HCT116 (cell line): Measurements from ENCODE around the gene AGAP5. TPM values are rescaled to one million over a fixed set of nuclear protein-coding genes. Genes with fewer than 3 reads are reported as not detected.

Source experiments
- ATAC-seq: fragments of 200-7000 bp; cut with Tn5 transposase; 2 replicates; pipeline ENCODE4 v1.9.1; 2020; ENCODE audit warnings: mild to moderate bottlenecking, moderate library complexity
- BruUV-seq: library from RNA; stranded (reverse); fragments of 400-500 nt; replicated peaks from 2 replicates; lab custom pipeline; 2021; lab: Mats Ljungman, UMichigan
- CTCF ChIA-PET: fragments of 300-600 bp; sonication (Branson Sonifier 250); formaldehyde crosslinking; loops from one replicate; lab custom pipeline; 2021; ENCODE audit warnings: antibody characterized with exemption; lab: Charles Lee
- POLR2A ChIA-PET: fragments of 300-600, 350-600 bp; sonication (Branson Sonifier 250); formaldehyde crosslinking; loops from one replicate; lab custom pipeline; 2021; ENCODE audit warnings: antibody characterized with exemption; lab: Charles Lee
- RAD21 ChIA-PET, 2 experiments: fragments of 300-600 bp; sonication (Branson Sonifier 250); formaldehyde crosslinking; loops; one replicate each; lab custom pipeline; 2023; ENCODE audit warnings: low total read pairs in 2 of 2; ENCODE audit not compliant: uncharacterized antibody in 2 of 2, unreplicated experiment in 2 of 2, low non-redundant PET in 1 of 2; lab: Charles Lee
- DNase-seq: peaks from one replicate; pipeline ENCODE4 v3.0.0-alpha.2; 2010; ENCODE audit warnings: low read depth, low spot score
- H2AFZ ChIP-seq: fragments of 200-600 bp; shearing (Covaris generic), sonication (generic); 2 replicates; pipeline ENCODE4 v1.6.1; 2017; ENCODE audit warnings: low read depth, mixed run types, mixed read lengths, antibody characterized with exemption, low read length; ENCODE audit not compliant: poor library complexity, severe bottlenecking
- H3K27ac ChIP-seq: 2 replicates; pipeline ENCODE4 v1.5.1; 2012; ENCODE audit warnings: low read depth, low read length
- H3K27me3 ChIP-seq: fragments of 200-600 bp; sonication (generic); 2 replicates; pipeline ENCODE4 v1.6.1; 2016; ENCODE audit warnings: mixed run types, low read length, mixed read lengths; ENCODE audit not compliant: insufficient read depth
- H3K36me3 ChIP-seq, 2 experiments: fragments of 200-500 bp in 1 of 2; fragments of 200-600 bp in 1 of 2; sonication (Bioruptor generic) in 1 of 2; sonication (generic) in 1 of 2; 2 replicates each; pipeline versions ENCODE4 v1.5.1 to v1.6.1; 2014 to 2016; ENCODE audit warnings: low read length in 2 of 2, inconsistent platforms in 1 of 2, mixed read lengths in 1 of 2, mixed run types in 1 of 2; ENCODE audit not compliant: insufficient read depth in 2 of 2, control insufficient read depth in 1 of 2
- H3K4me1 ChIP-seq, 2 experiments: fragments of 200-600 bp in 1 of 2; sonication (generic) in 1 of 2; 2 replicates each; pipeline versions ENCODE4 v1.5.1 to v1.6.1; 2012 to 2017; ENCODE audit warnings: low read length in 2 of 2, inconsistent platforms in 1 of 2, mild to moderate bottlenecking in 1 of 2, mixed read lengths in 1 of 2, mixed run types in 1 of 2, moderate library complexity in 1 of 2; ENCODE audit not compliant: insufficient read depth in 2 of 2, control insufficient read depth in 1 of 2
- H3K4me2 ChIP-seq: fragments of 200-600 bp; sonication (generic); 2 replicates; pipeline ENCODE4 v1.6.1; 2017; ENCODE audit warnings: mixed run types, low read length, mixed read lengths
- H3K4me3 ChIP-seq, 2 experiments: fragments of 200-600 bp in 1 of 2; sonication (generic) in 1 of 2; replicated peaks in 1 of 2; 2 replicates each; pipeline ENCODE4 v1.5.1; 2011 to 2016; ENCODE audit warnings: low read length in 2 of 2, control low read depth in 1 of 2, low read depth in 1 of 2, mild to moderate bottlenecking in 1 of 2, mixed read lengths in 1 of 2, mixed run types in 1 of 2
- H3K79me2 ChIP-seq: fragments of 200-600 bp; sonication (generic); 2 replicates; pipeline ENCODE4 v1.6.1; 2017; ENCODE audit warnings: mild to moderate bottlenecking, mixed run types, low read length, moderate library complexity, mixed read lengths; ENCODE audit not compliant: insufficient read depth
- H3K9ac ChIP-seq: fragments of 200-600 bp; sonication (generic); 2 replicates; pipeline ENCODE4 v1.6.1; 2016; ENCODE audit warnings: low read length, mixed read lengths
- H3K9me2 ChIP-seq: fragments of 200-600 bp; sonication (generic), shearing (Covaris generic); 2 replicates; pipeline ENCODE4 v1.6.1; 2017; ENCODE audit warnings: mixed run types, mild to moderate bottlenecking, moderate library complexity; ENCODE audit not compliant: insufficient read depth
- H3K9me3 ChIP-seq, 2 experiments: fragments of 200-500 bp in 1 of 2; fragments of 200-600 bp in 1 of 2; sonication (Bioruptor generic) in 1 of 2; sonication (generic) in 1 of 2; 2 replicates each; pipeline ENCODE4 v1.6.1; 2014 to 2017; ENCODE audit warnings: low read length in 2 of 2, mixed read lengths in 2 of 2, inconsistent platforms in 1 of 2, low read depth in 1 of 2, mild to moderate bottlenecking in 1 of 2, mixed run types in 1 of 2, moderate library complexity in 1 of 2; ENCODE audit not compliant: control insufficient read depth in 1 of 2, insufficient read depth in 1 of 2
- H4K20me1 ChIP-seq: fragments of 200-600 bp; sonication (generic), shearing (Covaris generic); 2 replicates; pipeline ENCODE4 v1.6.1; 2017; ENCODE audit warnings: mixed run types, mild to moderate bottlenecking, moderate library complexity; ENCODE audit not compliant: insufficient read depth
- CBX3 ChIP-seq: IDR thresholded peaks from 2 replicates; pipeline ENCODE4 v1.6.1; 2012; ENCODE audit warnings: low read depth
- CEBPB ChIP-seq: IDR thresholded peaks from 2 replicates; pipeline ENCODE4 v1.6.1; 2012; ENCODE audit warnings: low read depth
- EGR1 ChIP-seq: IDR thresholded peaks from 2 replicates; pipeline ENCODE4 v1.6.1; 2012; ENCODE audit warnings: low read depth
- EZH2 ChIP-seq: fragments of 200-600 bp; sonication (generic); IDR thresholded peaks from 2 replicates; pipeline ENCODE4 v1.6.1; 2017; ENCODE audit warnings: antibody characterized with exemption, mixed run types
- EZH2phosphoT487 ChIP-seq: fragments of 200-600 bp; IDR thresholded peaks from 2 replicates; pipeline ENCODE4 v1.6.1; 2018; ENCODE audit warnings: antibody characterized with exemption, borderline replicate concordance
- FOSL1 ChIP-seq: IDR thresholded peaks from 2 replicates; pipeline ENCODE4 v1.6.1; 2012; ENCODE audit warnings: low read depth
- SRF ChIP-seq: IDR thresholded peaks from 2 replicates; pipeline ENCODE4 v1.6.1; 2012; ENCODE audit warnings: low read depth
- ZBTB33 ChIP-seq: IDR thresholded peaks from 2 replicates; pipeline ENCODE4 v1.6.1; 2011; ENCODE audit warnings: mild to moderate bottlenecking, low read length, moderate library complexity; ENCODE audit not compliant: insufficient replicate concordance; ENCODE audit errors: extremely low read depth
- ZFX ChIP-seq: fragments of 450-650 bp; IDR thresholded peaks from 2 replicates; pipeline ENCODE4 v1.6.1; 2017
- ZNF274 ChIP-seq: fragments of 200-500 bp; sonication (Bioruptor generic); IDR thresholded peaks from 2 replicates; pipeline ENCODE4 v1.6.1; 2014; ENCODE audit warnings: mild to moderate bottlenecking, low read depth, low read length, inconsistent platforms
- intact Hi-C: fragments of 100-400 bp; cut with micrococcal nuclease; formaldehyde crosslinking; loops from 2 replicates; pipeline ENCODE4 v1.10.0; 2022
- total RNA-seq: library from RNA; stranded (reverse); gene quantifications from one replicate; pipeline ENCODE4 v1.2.1, GENCODE V29; 2021; ENCODE audit not compliant: unreplicated experiment

AGAP5 gene
- total RNA-seq, 1 experiment from 2014 or later, result 7.5 TPM

GRCh38 chr10:73629165-73629564, 68.7 kb downstream of the AGAP5 start:
- TF ChIP-seq ZBTB33 (no peak), ZFX (no peak)
- TF ChIP-seq, all 23 proteins: peak for 0
- Histone ChIP-seq H3K4me2 (no peak overlapping the region), H3K9me2 (no peaks in the 10 kb centered on the region), H2AFZ (no peak overlapping the region), H3K79me2 (peaks cover 9% of the 10 kb centered on the region), H3K27me3 (no peaks in the 10 kb centered on the region), H3K36me3 (no peaks in the 10 kb centered on the region), H3K9me3 (no peaks in the 10 kb centered on the region), H3K4me3 (no peak overlapping the region), H3K4me1 (peaks cover 0 to 9% of the 10 kb centered on the region in 2 experiments; a peak in 2 of 4 replicates), H4K20me1 (no peaks in the 10 kb centered on the region), H3K9ac (no peak overlapping the region), H3K27ac (no peak overlapping the region)
- CTCF ChIA-PET, result no interaction called here
- no TSS peak for BruUV-seq
- RAD21 ChIA-PET, result no interaction called here
- DNase-seq, result no peak
- POLR2A ChIA-PET, result no interaction called here
- intact Hi-C loops, result loop anchor here (5.0 kb wide), 1 partner anchor 382 kb away; the partner anchor contains the start of gene DNAJC9
- no peak for ATAC-seq

- no peaks in the 10 kb centered on the region for H3K27me3 ChIP-seq
- no peaks in the 10 kb centered on the region for H3K36me3 ChIP-seq
- H3K9ac ChIP-seq, result no peak overlapping the region
- DNase-seq (no peak), ATAC-seq (no peak)
- ChIA-PET CTCF (no interaction called here), RAD21 (no interaction called here), POLR2A (no interaction called here)
- no peak overlapping the region for H3K4me3 ChIP-seq
- H4K20me1 ChIP-seq, result no peaks in the 10 kb centered on the region
- BruUV-seq, result no TSS peak
- H3K9me2 ChIP-seq, result no peaks in the 10 kb centered on the region
- intact Hi-C loops, result loop anchor here (5.0 kb wide), 1 partner anchor 381 kb away; the partner anchor contains the start of gene DNAJC9
- no peak for TF ChIP-seq ZNF274
- TF ChIP-seq ZFX, result no peak
- no peak for TF ChIP-seq FOSL1
- no peak for TF ChIP-seq EZH2
- TF ChIP-seq CEBPB, result no peak
- TF ChIP-seq EZH2phosphoT487, result no peak
- no peak for TF ChIP-seq EGR1
- TF ChIP-seq SRF, result no peak
- no peak for TF ChIP-seq CBX3
- no peak overlapping the region for H3K27ac ChIP-seq
- H3K4me2 ChIP-seq, result no peak overlapping the region
- peaks cover 0 to 9% of the 10 kb centered on the region in 2 experiments; a peak in 2 of 4 replicates for H3K4me1 ChIP-seq
- H3K9me3 ChIP-seq, result no peaks in the 10 kb centered on the region
- peaks cover 13% of the 10 kb centered on the region for H3K79me2 ChIP-seq
- no peak overlapping the region for H2AFZ ChIP-seq
Measured at GRCh38 chr10:73628405-73628804, 69.5 kb downstream of the AGAP5 start.
